Skeletal muscle satellite cell (primary cell): ENCODE measurements around the gene BCL10.

Experiments
- H3K27me3 ChIP-seq: 2 replicates; pipeline ENCODE4 v1.7.0; 2013; ENCODE audit warnings: low read length; ENCODE audit not compliant: control insufficient read depth, insufficient read depth
- H3K36me3 ChIP-seq: 2 replicates; pipeline ENCODE4 v1.7.0; 2013; ENCODE audit warnings: mild to moderate bottlenecking, control low read depth, low read length; ENCODE audit not compliant: insufficient read depth
- H3K4me1 ChIP-seq: 2 replicates; pipeline ENCODE4 v1.7.0; 2013; ENCODE audit warnings: low read length; ENCODE audit not compliant: control insufficient read depth, insufficient read depth
- H3K4me2 ChIP-seq: 2 replicates; pipeline ENCODE4 v1.7.0; 2013; ENCODE audit warnings: mild to moderate bottlenecking, low read length
- H3K4me3 ChIP-seq: 2 replicates; pipeline ENCODE4 v1.7.0; 2013; ENCODE audit warnings: low read length
- H3K9ac ChIP-seq: 2 replicates; pipeline ENCODE4 v1.7.0; 2013; ENCODE audit warnings: mild to moderate bottlenecking, low read depth, low read length, moderate library complexity
- H3K9me3 ChIP-seq: replicated peaks from 2 replicates; pipeline ENCODE4 v1.7.0; 2013; ENCODE audit warnings: mild to moderate bottlenecking, control low read depth, low read length

BCL10 gene

DNA sequence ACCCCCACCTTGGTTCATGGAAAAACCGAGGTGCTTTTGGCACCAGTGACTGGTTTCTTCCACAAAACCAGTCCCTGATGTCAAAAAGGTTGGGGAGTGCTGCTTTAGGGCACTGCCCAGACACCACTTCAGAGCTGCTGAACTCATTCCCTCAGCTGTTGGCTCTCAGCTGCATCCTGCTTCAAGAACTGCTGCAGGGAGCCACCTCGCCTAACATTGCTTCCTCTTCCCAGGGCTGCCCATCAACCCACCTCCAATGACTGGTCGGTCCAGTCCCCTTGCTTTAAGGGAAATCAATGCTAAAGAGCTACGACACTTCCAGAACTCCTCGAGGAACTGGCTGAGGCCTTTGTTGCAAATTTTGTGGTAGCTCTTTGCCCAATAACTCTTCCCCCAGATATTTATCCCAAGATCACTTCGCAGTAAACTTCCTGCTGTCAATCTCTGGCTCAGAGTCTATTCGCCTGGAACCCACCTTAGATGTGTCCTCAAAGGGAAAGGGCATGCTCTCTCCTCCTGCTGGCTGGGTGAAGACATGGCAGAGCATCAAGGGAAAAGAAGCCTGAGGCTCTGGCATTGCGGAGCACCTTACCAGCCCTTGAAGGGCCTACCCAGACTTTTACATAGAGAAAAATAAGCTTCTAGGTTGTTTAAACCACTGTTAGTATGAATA, 46.0 kb downstream of the BCL10 start:
- no peak overlapping the region for H3K4me2 ChIP-seq
- H3K4me3 ChIP-seq = no peak overlapping the region
- no peaks in the 10 kb centered on the region for H3K9me3 ChIP-seq
- H3K27me3 ChIP-seq = no peaks in the 10 kb centered on the region
- H3K36me3 ChIP-seq = no peaks in the 10 kb centered on the region
- H3K9ac ChIP-seq = no peak overlapping the region
- no peaks in the 10 kb centered on the region for H3K4me1 ChIP-seq

- Histone ChIP-seq H3K9me3 (no peaks in the 10 kb centered on the region), H3K4me3 (no peak overlapping the region), H3K4me2 (no peak overlapping the region), H3K4me1 (no peaks in the 10 kb centered on the region), H3K9ac (no peak overlapping the region), H3K36me3 (no peaks in the 10 kb centered on the region), H3K27me3 (no peaks in the 10 kb centered on the region)
Observed at GRCh38 chr1:85229574-85230097, 46.8 kb downstream of the BCL10 start.

- no peaks in the 10 kb centered on the region for H3K36me3 ChIP-seq
Observed at GRCh38 chr1:85228972-85229371, 47.5 kb downstream of the BCL10 start.

DNA sequence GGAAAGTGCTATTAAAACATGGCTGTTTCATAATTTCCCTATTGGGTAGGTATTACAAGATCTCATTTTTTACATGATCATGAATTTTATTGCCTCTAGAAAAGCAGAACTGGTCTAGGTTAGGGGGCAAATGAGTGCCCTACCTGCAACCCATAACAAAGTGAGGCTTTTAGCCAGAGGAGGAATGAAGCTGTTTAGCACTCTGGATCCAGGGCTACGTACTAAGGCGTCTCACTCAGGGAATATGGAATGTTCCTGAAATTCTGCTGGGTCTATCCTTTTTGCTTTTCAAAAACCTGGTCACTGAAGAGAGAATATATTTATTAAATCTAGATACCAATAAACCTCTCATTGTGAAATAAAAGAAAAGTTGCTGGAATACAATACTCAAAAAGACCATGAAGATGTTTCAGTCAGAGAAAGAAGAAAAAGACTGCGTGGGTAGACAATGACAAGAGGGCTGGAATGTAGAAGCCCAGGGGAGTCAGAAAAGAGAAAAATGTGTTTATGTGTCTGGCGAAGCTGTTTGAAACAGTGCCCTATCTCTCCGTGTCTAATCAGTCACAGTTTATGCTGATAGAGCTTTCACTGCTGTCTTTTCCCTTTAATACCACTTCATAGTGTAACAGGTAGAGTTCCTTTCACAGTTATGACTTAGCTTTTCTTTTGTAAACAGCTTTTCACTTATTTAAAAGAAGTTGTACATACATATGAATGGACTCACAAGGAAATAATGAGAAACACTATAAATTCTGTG, 50.6 kb downstream of the BCL10 start:
- H3K27me3 ChIP-seq = peaks cover 1% of the 10 kb centered on the region
- no peaks in the 10 kb centered on the region for H3K36me3 ChIP-seq
- H3K4me2 ChIP-seq = peak overlapping the region; percentile 10
- no peaks in the 10 kb centered on the region for H3K9me3 ChIP-seq
- H3K4me1 ChIP-seq = no peaks in the 10 kb centered on the region
- no peak overlapping the region for H3K9ac ChIP-seq
- no peak overlapping the region for H3K4me3 ChIP-seq

More at GRCh38 chr1:85228972-85229371, 47.5 kb downstream of the BCL10 start:
- no peak overlapping the region for H3K4me3 ChIP-seq
- H3K4me2 ChIP-seq = no peak overlapping the region
- H3K4me1 ChIP-seq = no peaks in the 10 kb centered on the region
- H3K9me3 ChIP-seq = no peaks in the 10 kb centered on the region
- H3K9ac ChIP-seq = no peak overlapping the region
- no peaks in the 10 kb centered on the region for H3K27me3 ChIP-seq

DNA sequence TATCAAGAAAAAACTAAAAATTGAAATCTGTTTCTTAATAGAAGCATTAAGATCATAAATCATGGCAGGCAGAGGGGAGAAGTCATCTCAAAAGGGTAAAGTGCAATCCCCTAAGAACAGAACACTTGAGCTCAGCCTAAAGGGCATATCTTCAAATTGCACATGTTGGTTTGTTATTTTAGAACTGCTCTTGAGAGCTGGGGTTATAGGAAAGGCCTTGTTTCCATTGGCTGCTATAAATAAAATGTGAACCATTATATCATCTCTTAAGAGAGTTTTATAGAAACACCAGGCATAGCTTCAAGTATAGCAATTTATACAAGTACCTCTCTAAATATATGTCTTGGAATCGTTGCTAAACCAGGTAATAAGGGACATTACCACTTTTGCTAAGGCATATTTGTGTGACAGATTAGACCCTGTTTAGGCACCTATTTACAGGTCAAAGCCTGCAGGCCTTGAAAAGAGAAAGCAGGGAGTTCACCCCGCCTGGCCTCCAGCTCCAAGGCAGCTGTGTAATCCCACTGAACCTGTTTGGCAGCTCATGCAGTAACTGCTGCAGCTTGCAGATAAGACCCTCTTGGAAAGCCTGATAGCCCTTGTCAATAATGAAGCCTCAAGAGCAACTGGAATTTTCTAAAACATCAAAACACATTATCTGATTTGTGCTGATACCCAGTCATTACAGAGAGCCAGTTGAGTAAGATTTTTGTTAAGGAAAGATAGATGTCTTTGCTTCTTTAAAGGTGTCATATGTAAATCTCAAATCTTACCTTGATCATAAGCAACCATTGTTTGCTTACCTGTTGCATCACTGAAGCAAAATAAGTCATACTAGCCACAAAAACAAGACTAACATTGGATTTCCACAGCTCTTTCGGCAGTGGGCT, 51.5 kb downstream of the BCL10 start:
- Histone ChIP-seq H3K36me3 (no peaks in the 10 kb centered on the region), H3K4me1 (no peaks in the 10 kb centered on the region), H3K9me3 (no peaks in the 10 kb centered on the region), H3K9ac (no peak overlapping the region), H3K4me2 (no peak overlapping the region), H3K27me3 (peaks cover 5% of the 10 kb centered on the region), H3K4me3 (no peak overlapping the region)

- Histone ChIP-seq H3K9ac (no peak overlapping the region), H3K4me3 (no peak overlapping the region), H3K36me3 (no peaks in the 10 kb centered on the region), H3K27me3 (peaks cover 8% of the 10 kb centered on the region), H3K9me3 (no peaks in the 10 kb centered on the region), H3K4me2 (no peak overlapping the region), H3K4me1 (no peaks in the 10 kb centered on the region)
Observed at GRCh38 chr1:85224295-85224694, 52.1 kb downstream of the BCL10 start.

DNA sequence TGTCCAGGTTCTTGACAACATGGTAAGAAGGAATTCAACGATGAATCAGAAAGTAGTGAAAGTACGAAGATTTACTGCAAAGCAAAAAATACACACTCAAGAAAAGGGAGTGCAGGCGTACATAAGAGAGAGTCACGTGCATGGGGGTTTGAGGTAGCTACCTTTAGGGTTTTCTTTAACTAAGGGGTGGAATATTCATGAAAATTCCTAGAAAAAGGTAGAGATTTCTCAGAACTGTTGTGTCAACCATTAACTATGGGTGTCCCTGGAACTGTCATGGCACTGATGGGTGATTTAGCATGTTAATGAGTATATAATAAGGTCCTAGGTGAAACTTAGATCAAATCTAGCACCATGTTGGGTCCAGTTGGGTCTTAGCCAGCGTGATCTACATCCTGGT, 53.1 kb downstream of the BCL10 start:
- Histone ChIP-seq H3K4me1 (no peaks in the 10 kb centered on the region), H3K4me2 (no peak overlapping the region), H3K9ac (no peak overlapping the region), H3K9me3 (no peaks in the 10 kb centered on the region), H3K4me3 (no peak overlapping the region), H3K36me3 (no peaks in the 10 kb centered on the region), H3K27me3 (peaks cover 8% of the 10 kb centered on the region)

DNA sequence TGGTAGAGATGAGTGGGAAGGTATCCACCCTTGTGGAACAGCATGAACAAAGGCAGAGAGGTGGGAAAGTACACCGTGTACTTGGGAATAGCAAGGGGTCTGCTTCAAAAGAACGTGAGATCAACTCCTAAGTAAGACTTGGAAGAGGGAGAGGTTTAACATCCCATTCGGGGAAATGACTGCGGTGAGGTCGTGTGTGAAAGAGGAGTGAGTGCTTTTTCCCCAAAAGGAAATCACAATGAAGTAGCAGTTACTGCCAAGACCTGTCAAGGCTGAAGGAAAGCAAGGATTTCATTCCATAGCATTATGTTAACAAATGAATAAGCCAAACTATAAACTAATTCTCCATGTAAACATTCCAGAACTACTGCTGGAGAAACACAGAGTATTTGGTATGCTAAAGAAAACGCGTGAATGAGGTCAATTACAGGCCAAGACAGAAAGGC, 55.7 kb downstream of the BCL10 start:
- Histone ChIP-seq H3K36me3 (no peaks in the 10 kb centered on the region), H3K4me2 (no peak overlapping the region), H3K4me3 (no peak overlapping the region), H3K9me3 (no peaks in the 10 kb centered on the region), H3K9ac (no peak overlapping the region), H3K27me3 (peaks cover 15% of the 10 kb centered on the region), H3K4me1 (no peaks in the 10 kb centered on the region)

DNA sequence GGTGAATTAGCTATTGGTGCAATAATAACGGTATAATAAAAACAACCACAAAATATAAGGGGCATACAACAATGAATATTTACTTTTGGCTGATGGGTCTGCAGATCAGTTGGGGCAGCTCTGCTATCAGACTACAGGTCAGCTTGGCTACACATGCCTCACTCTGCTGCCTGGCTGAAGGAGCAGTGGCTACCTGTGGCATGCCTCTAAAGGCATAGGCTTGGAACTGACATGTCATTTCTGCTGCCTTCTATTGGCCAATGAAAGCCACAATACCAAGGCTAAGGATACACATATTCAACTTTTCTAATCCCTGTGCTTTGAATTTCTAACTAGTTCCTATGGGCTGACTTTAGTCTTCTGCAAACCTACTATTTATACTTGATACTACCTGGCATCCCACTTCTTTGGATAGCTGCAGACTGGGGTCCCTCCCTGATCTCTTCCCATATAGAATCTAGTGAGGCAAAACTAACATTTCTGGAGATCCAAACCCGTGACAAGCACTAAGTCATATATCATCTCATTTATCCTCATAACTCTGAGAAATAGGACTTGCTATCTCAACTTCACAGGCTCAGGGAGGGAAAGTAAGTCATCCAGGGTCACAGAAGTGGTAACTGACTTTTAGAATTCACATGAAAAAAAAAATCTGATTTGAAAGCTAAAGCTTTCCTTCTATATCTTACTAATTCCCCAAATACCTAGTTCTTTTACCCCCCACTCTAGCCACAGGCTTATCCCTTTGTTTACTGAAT, 56.4 kb downstream of the BCL10 start:
- H3K4me1 ChIP-seq = no peaks in the 10 kb centered on the region
- H3K27me3 ChIP-seq = peaks cover 20% of the 10 kb centered on the region
- H3K9ac ChIP-seq = no peak overlapping the region
- no peak overlapping the region for H3K4me3 ChIP-seq
- H3K36me3 ChIP-seq = no peaks in the 10 kb centered on the region
- H3K4me2 ChIP-seq = no peak overlapping the region
- no peaks in the 10 kb centered on the region for H3K9me3 ChIP-seq

- Histone ChIP-seq H3K9me3 (no peaks in the 10 kb centered on the region), H3K27me3 (peaks cover 20% of the 10 kb centered on the region), H3K9ac (no peak overlapping the region), H3K4me3 (no peak overlapping the region), H3K4me2 (no peak overlapping the region), H3K36me3 (no peaks in the 10 kb centered on the region), H3K4me1 (no peaks in the 10 kb centered on the region)
Observed at GRCh38 chr1:85216697-85217096, 59.7 kb downstream of the BCL10 start.
